Activated naive CD4-positive, alpha-beta T cell (primary cell): ENCODE results near the gene FAM53A.
A peak's percentile ranks its signal among the peaks of the same experiment; 100 is the strongest.
"Not testable (repeated sequence)": the region's sequence is repeated elsewhere in the genome, so short reads cannot be mapped to it uniquely, and the experiment has no call there.

Source experiments
- DNase-seq, 4 experiments: peaks; one replicate each; lab custom pipeline; 2025; lab: John Stamatoyannopoulos, UW

FAM53A gene

GRCh38 chr4:1685235-1686150 lies 1.4 kb upstream of the FAM53A start:
- no peak for DNase-seq

GRCh38 chr4:1684506-1685234 lies 557 bp upstream of the FAM53A start:
- peak; percentile 82 to 96 (median 90) for DNase-seq

- no peak for DNase-seq
Measured at GRCh38 chr4:1683261-1683735, 815 bp downstream of the FAM53A start.

- DNase-seq, result no peak
Measured at GRCh38 chr4:1682860-1683259, 1.3 kb downstream of the FAM53A start.

- DNase-seq, result no peak
Measured at GRCh38 chr4:1678244-1678643, 5.9 kb downstream of the FAM53A start.

- no peak for DNase-seq
Measured at GRCh38 chr4:1676605-1677525, 7.2 kb downstream of the FAM53A start.

- no peak for DNase-seq
Measured at GRCh38 chr4:1675802-1676137, 8.3 kb downstream of the FAM53A start.

GRCh38 chr4:1675136-1675801 lies 8.8 kb downstream of the FAM53A start:
- DNase-seq, result no peak

GRCh38 chr4:1674682-1675081 lies 9.4 kb downstream of the FAM53A start:
- no peak for DNase-seq

- DNase-seq, result no peak
Measured at GRCh38 chr4:1673671-1674070, 10.4 kb downstream of the FAM53A start.

- not testable (repeated sequence) for DNase-seq
Measured at GRCh38 chr4:1671011-1671410, 13.1 kb downstream of the FAM53A start.

- DNase-seq, result no peak
Measured at GRCh38 chr4:1670279-1670678, 13.8 kb downstream of the FAM53A start.

- no peak for DNase-seq
Measured at GRCh38 chr4:1669850-1670249, 14.3 kb downstream of the FAM53A start.

- no peak for DNase-seq
Measured at GRCh38 chr4:1669270-1669669, 14.8 kb downstream of the FAM53A start.

- DNase-seq, result no peak
Measured at GRCh38 chr4:1668488-1668840, 15.6 kb downstream of the FAM53A start.

- DNase-seq, result no peak
Measured at GRCh38 chr4:1667273-1667672, 16.8 kb downstream of the FAM53A start.

- no peak for DNase-seq
Measured at GRCh38 chr4:1666391-1666790, 17.7 kb downstream of the FAM53A start.

GRCh38 chr4:1664141-1664540 lies 20.0 kb downstream of the FAM53A start:
- DNase-seq, result no peak

- DNase-seq, result no peak
Measured at GRCh38 chr4:1663549-1663948, 20.6 kb downstream of the FAM53A start.

GRCh38 chr4:1661695-1662094 lies 22.4 kb downstream of the FAM53A start:
- DNase-seq, result no peak

GRCh38 chr4:1660948-1661677 lies 23.0 kb downstream of the FAM53A start:
- DNase-seq, result no peak
